OCI-LY1 (cell line): ENCODE results near the gene CD6.

Source experiments
- H2AFZ ChIP-seq: fragments of 200-600 bp; sonication (generic), shearing (Covaris generic); 2 replicates; pipeline ENCODE4 v1.6.0; 2014; ENCODE audit warnings: antibody characterized with exemption, mild to moderate bottlenecking, low read length
- H3F3A ChIP-seq: fragments of 200-600 bp; sonication (generic), shearing (Covaris generic); 2 replicates; pipeline ENCODE4 v1.6.0; 2014; ENCODE audit warnings: mild to moderate bottlenecking, antibody characterized with exemption, low read length, moderate library complexity; ENCODE audit not compliant: insufficient read depth
- H3K27ac ChIP-seq: fragments of 200-600 bp; sonication (generic); 2 replicates; pipeline ENCODE4 v1.5.1; 2014; ENCODE audit warnings: low read length, mixed run types, mild to moderate bottlenecking, low read depth; ENCODE audit not compliant: poor library complexity, severe bottlenecking
- H3K27me3 ChIP-seq: fragments of 200-600 bp; sonication (generic); 2 replicates; pipeline ENCODE4 v1.6.0; 2014; ENCODE audit warnings: antibody characterized with exemption, mild to moderate bottlenecking, low read length, moderate library complexity; ENCODE audit not compliant: insufficient read depth
- H3K36me3 ChIP-seq: fragments of 200-600 bp; sonication (generic); 2 replicates; pipeline ENCODE4 v1.6.1; 2014; ENCODE audit warnings: mild to moderate bottlenecking, antibody characterized with exemption, low read length, moderate library complexity, mixed read lengths; ENCODE audit not compliant: insufficient read depth
- H3K4me1 ChIP-seq: fragments of 200-600 bp; sonication (generic); 2 replicates; pipeline ENCODE4 v1.5.1; 2014; ENCODE audit warnings: mild to moderate bottlenecking, low read length, moderate library complexity; ENCODE audit not compliant: insufficient read depth, severe bottlenecking
- H3K4me2 ChIP-seq: fragments of 200-600 bp; sonication (generic), shearing (Covaris generic); 2 replicates; pipeline ENCODE4 v1.6.1; 2014; ENCODE audit warnings: low read length
- H3K4me3 ChIP-seq: fragments of 200-600 bp; sonication (generic); 2 replicates; pipeline ENCODE4 v1.5.1; 2014; ENCODE audit warnings: low read length, low read depth, mild to moderate bottlenecking, mixed read lengths; ENCODE audit not compliant: poor library complexity, severe bottlenecking
- H3K79me2 ChIP-seq: fragments of 200-600 bp; shearing (Covaris generic); 2 replicates; pipeline ENCODE4 v1.6.1; 2016; ENCODE audit warnings: mixed run types, low read length, mixed read lengths; ENCODE audit not compliant: insufficient read depth
- H3K9ac ChIP-seq: fragments of 200-600 bp; sonication (generic), shearing (Covaris generic); 2 replicates; pipeline ENCODE4 v1.6.1; 2014; ENCODE audit warnings: mild to moderate bottlenecking, low read length, mixed read lengths
- H3K9me2 ChIP-seq: fragments of 200-600 bp; sonication (generic), shearing (Covaris generic); 2 replicates; pipeline ENCODE4 v1.6.1; 2014; ENCODE audit warnings: low read depth, mild to moderate bottlenecking, low read length, mixed read lengths
- H3K9me3 ChIP-seq: fragments of 200-600 bp; shearing (Covaris generic); 2 replicates; pipeline ENCODE4 v1.6.1; 2014; ENCODE audit warnings: low read length, mixed read lengths
- H4K20me1 ChIP-seq: fragments of 200-600 bp; sonication (generic), shearing (Covaris generic); 2 replicates; pipeline ENCODE4 v1.6.0; 2016; ENCODE audit warnings: mild to moderate bottlenecking, low read length; ENCODE audit not compliant: insufficient read depth
- EZH2 ChIP-seq: fragments of 200-600 bp; sonication (generic), shearing (Covaris generic); IDR thresholded peaks from 2 replicates; pipeline ENCODE4 v1.8.0; 2017; ENCODE audit warnings: borderline replicate concordance, mixed run types, mild to moderate bottlenecking, antibody characterized with exemption, low read length, moderate library complexity, mixed read lengths
- TF ChIP-seq, protein P1 (sequence below): fragments of 200-600 bp; sonication (generic), shearing (Covaris generic); IDR thresholded peaks from 2 replicates; pipeline ENCODE4 v1.5.1; 2017; ENCODE audit warnings: mild to moderate bottlenecking, antibody characterized with exemption, low read length, moderate library complexity, mixed read lengths

Gene CD6

DNA sequence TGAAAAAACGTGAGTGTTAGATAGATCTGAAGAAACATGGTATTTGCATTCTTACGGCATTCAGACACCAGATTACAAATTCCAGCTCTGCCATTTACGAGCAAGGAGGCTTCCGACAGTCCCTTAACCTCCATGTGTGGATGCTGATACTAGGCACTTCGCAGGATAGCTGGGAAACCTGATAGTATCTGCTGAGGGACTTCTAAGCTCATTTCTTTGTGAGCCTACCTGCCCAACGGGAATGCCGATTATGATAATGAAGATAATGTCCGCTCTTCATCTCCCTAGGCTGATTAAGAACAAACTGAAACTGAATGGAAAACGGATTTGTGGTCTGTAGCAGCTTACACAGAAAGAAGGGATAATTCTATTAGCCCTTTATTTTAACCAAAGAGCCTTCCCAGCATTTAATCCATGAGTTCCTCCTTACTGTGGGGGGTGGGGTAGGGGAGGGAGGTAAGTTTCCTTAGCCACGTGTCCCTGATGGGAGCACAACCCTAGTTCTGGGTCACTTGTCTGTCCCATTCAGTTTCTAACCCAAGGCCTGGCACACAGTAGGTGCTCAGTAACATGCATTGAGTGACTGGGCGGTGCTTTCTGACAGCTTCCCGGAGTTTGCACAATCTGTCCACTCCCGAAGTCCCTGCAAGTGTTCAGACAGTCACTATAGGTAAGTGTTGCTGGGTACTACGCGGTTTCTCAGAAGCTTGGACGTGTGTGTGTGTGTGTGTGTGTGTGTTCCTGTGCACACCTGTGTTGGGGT is 39.2 kb downstream of the CD6 start:
- Histone ChIP-seq H3K4me1 (peaks cover 20% of the 10 kb centered on the region), H3K79me2 (no peaks in the 10 kb centered on the region), H3K9ac (no peak overlapping the region), H3K9me3 (no peaks in the 10 kb centered on the region), H3K9me2 (no peaks in the 10 kb centered on the region), H3K27ac (no peak overlapping the region), H2AFZ (no peak overlapping the region), H3K4me2 (no peak overlapping the region), H3K4me3 (no peak overlapping the region), H4K20me1 (no peaks in the 10 kb centered on the region), H3F3A (no peaks in the 10 kb centered on the region), H3K36me3 (no peaks in the 10 kb centered on the region), H3K27me3 (peaks cover 8% of the 10 kb centered on the region)
- TF ChIP-seq EZH2, result no peak
- TF ChIP-seq, protein P1, sequence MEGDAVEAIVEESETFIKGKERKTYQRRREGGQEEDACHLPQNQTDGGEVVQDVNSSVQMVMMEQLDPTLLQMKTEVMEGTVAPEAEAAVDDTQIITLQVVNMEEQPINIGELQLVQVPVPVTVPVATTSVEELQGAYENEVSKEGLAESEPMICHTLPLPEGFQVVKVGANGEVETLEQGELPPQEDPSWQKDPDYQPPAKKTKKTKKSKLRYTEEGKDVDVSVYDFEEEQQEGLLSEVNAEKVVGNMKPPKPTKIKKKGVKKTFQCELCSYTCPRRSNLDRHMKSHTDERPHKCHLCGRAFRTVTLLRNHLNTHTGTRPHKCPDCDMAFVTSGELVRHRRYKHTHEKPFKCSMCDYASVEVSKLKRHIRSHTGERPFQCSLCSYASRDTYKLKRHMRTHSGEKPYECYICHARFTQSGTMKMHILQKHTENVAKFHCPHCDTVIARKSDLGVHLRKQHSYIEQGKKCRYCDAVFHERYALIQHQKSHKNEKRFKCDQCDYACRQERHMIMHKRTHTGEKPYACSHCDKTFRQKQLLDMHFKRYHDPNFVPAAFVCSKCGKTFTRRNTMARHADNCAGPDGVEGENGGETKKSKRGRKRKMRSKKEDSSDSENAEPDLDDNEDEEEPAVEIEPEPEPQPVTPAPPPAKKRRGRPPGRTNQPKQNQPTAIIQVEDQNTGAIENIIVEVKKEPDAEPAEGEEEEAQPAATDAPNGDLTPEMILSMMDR, result no peak

- Histone ChIP-seq H2AFZ (no peak overlapping the region), H3K79me2 (no peaks in the 10 kb centered on the region), H3K9ac (no peak overlapping the region), H3K4me3 (no peak overlapping the region), H3K9me3 (no peaks in the 10 kb centered on the region), H3K27me3 (peaks cover 8% of the 10 kb centered on the region), H3K27ac (no peak overlapping the region), H3K4me2 (no peak overlapping the region), H3K9me2 (no peaks in the 10 kb centered on the region), H3K4me1 (peaks cover 20% of the 10 kb centered on the region), H3K36me3 (no peaks in the 10 kb centered on the region), H4K20me1 (no peaks in the 10 kb centered on the region), H3F3A (no peaks in the 10 kb centered on the region)
- no peak for TF ChIP-seq EZH2
- TF ChIP-seq, protein P1, result no peak
Observed at GRCh38 chr11:61011229-61011870, 39.9 kb downstream of the CD6 start.

- peaks cover 8% of the 10 kb centered on the region for H3K27me3 ChIP-seq
- H3K9me2 ChIP-seq, result no peaks in the 10 kb centered on the region
- no peak overlapping the region for H3K27ac ChIP-seq
Observed at GRCh38 chr11:61011950-61012736, 40.7 kb downstream of the CD6 start.

More at GRCh38 chr11:61011950-61012736, 40.7 kb downstream of the CD6 start:
- TF ChIP-seq, protein P1, result no peak
- no peak for TF ChIP-seq EZH2
- H4K20me1 ChIP-seq, result no peaks in the 10 kb centered on the region
- H3K36me3 ChIP-seq, result no peaks in the 10 kb centered on the region
- H3F3A ChIP-seq, result no peaks in the 10 kb centered on the region
- H3K4me1 ChIP-seq, result peaks cover 18% of the 10 kb centered on the region
- H3K4me2 ChIP-seq, result no peak overlapping the region
- no peak overlapping the region for H3K9ac ChIP-seq
- H3K79me2 ChIP-seq, result no peaks in the 10 kb centered on the region
- H3K9me3 ChIP-seq, result no peaks in the 10 kb centered on the region
- H2AFZ ChIP-seq, result no peak overlapping the region
- H3K4me3 ChIP-seq, result no peak overlapping the region
